ENCODE results near the gene URB2. TPM values are rescaled to one million over a fixed set of nuclear protein-coding genes. Genes with fewer than 3 reads are reported as not detected.

The URB2 gene
- total RNA-seq, 1 experiment from 2014 or later = 20.4 TPM

GRCh38 chr1:229599218-229599954 lies 26.7 kb upstream of the URB2 start:
- CTCF ChIA-PET = no interaction called here
- RAD21 ChIA-PET (ENCODE audit: low non-redundant PET in 1 of 2, low total read pairs in 2 of 2, uncharacterized antibody in 2 of 2, unreplicated experiment in 2 of 2) = no interaction called here
- Histone ChIP-seq H3K4me2 (ENCODE audit: low read length) (no peak overlapping the region), H3K27me3 (ENCODE audit: insufficient read depth, low read length) (no peaks in the 10 kb centered on the region), H2AFZ (ENCODE audit: low read depth, low read length, poor library complexity, severe bottlenecking) (no peak overlapping the region), H3K9ac (ENCODE audit: low read length) (no peak overlapping the region), H3K36me3 (ENCODE audit: control insufficient read depth in 1 of 2, insufficient read depth in 2 of 2, low read length in 2 of 2) (peaks cover 15 to 26% of the 10 kb centered on the region in 2 experiments; a peak in 3 of 4 replicates), H4K20me1 (ENCODE audit: insufficient read depth) (no peaks in the 10 kb centered on the region; the same call in 1 of the 2 replicates), H3K27ac (ENCODE audit: low read depth, low read length) (no peak overlapping the region), H3K4me1 (ENCODE audit: control insufficient read depth in 1 of 2, insufficient read depth in 2 of 2, low read length in 2 of 2) (no peaks in the 10 kb centered on the region), H3K4me3 (replicated peaks in 1 of 2; ENCODE audit: low read depth in 1 of 2, low read length in 2 of 2) (no peak overlapping the region), H3K79me2 (ENCODE audit: insufficient read depth, low read length) (peaks cover 14% of the 10 kb centered on the region), H3K9me3 (ENCODE audit: control insufficient read depth in 1 of 2, insufficient read depth in 1 of 2, low read depth in 1 of 2, low read length in 2 of 2) (no peaks in the 10 kb centered on the region), H3K9me2 (ENCODE audit: insufficient read depth) (no peaks in the 10 kb centered on the region)
- ATAC-seq (no peak), DNase-seq (ENCODE audit: low read depth, low spot score) (no peak)
- BruUV-seq (replicated peaks) = no TSS peak
- intact Hi-C loops (cut with micrococcal nuclease) = no loop called here
- TF ChIP-seq MAX (IDR thresholded peaks at IDR 0.05) (no peak), TCF7L2 (IDR thresholded peaks at IDR 0.05; ENCODE audit: borderline replicate concordance, extremely low read depth, insufficient read depth, insufficient read length) (no peak), CEBPB (IDR thresholded peaks at IDR 0.05; ENCODE audit: low read depth) (no peak), EGR1 (IDR thresholded peaks at IDR 0.05; ENCODE audit: low read depth) (no peak), SP1 (IDR thresholded peaks at IDR 0.05; ENCODE audit: low read depth) (no peak), FOSL1 (IDR thresholded peaks at IDR 0.05; ENCODE audit: low read depth) (no peak), CBX3 (IDR thresholded peaks at IDR 0.05; ENCODE audit: low read depth) (no peak), ZNF274 (IDR thresholded peaks at IDR 0.05; ENCODE audit: low read depth, low read length) (no peak), EZH2 (IDR thresholded peaks at IDR 0.05) (no peak)
- TF ChIP-seq, protein P1, sequence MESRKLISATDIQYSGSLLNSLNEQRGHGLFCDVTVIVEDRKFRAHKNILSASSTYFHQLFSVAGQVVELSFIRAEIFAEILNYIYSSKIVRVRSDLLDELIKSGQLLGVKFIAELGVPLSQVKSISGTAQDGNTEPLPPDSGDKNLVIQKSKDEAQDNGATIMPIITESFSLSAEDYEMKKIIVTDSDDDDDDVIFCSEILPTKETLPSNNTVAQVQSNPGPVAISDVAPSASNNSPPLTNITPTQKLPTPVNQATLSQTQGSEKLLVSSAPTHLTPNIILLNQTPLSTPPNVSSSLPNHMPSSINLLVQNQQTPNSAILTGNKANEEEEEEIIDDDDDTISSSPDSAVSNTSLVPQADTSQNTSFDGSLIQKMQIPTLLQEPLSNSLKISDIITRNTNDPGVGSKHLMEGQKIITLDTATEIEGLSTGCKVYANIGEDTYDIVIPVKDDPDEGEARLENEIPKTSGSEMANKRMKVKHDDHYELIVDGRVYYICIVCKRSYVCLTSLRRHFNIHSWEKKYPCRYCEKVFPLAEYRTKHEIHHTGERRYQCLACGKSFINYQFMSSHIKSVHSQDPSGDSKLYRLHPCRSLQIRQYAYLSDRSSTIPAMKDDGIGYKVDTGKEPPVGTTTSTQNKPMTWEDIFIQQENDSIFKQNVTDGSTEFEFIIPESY (IDR thresholded peaks at IDR 0.05; ENCODE audit: extremely low read depth, insufficient replicate concordance, low read length) = no peak
- TF ChIP-seq, protein P2, sequence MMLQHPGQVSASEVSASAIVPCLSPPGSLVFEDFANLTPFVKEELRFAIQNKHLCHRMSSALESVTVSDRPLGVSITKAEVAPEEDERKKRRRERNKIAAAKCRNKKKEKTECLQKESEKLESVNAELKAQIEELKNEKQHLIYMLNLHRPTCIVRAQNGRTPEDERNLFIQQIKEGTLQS (IDR thresholded peaks at IDR 0.05) = no peak
- TF ChIP-seq, protein P3, sequence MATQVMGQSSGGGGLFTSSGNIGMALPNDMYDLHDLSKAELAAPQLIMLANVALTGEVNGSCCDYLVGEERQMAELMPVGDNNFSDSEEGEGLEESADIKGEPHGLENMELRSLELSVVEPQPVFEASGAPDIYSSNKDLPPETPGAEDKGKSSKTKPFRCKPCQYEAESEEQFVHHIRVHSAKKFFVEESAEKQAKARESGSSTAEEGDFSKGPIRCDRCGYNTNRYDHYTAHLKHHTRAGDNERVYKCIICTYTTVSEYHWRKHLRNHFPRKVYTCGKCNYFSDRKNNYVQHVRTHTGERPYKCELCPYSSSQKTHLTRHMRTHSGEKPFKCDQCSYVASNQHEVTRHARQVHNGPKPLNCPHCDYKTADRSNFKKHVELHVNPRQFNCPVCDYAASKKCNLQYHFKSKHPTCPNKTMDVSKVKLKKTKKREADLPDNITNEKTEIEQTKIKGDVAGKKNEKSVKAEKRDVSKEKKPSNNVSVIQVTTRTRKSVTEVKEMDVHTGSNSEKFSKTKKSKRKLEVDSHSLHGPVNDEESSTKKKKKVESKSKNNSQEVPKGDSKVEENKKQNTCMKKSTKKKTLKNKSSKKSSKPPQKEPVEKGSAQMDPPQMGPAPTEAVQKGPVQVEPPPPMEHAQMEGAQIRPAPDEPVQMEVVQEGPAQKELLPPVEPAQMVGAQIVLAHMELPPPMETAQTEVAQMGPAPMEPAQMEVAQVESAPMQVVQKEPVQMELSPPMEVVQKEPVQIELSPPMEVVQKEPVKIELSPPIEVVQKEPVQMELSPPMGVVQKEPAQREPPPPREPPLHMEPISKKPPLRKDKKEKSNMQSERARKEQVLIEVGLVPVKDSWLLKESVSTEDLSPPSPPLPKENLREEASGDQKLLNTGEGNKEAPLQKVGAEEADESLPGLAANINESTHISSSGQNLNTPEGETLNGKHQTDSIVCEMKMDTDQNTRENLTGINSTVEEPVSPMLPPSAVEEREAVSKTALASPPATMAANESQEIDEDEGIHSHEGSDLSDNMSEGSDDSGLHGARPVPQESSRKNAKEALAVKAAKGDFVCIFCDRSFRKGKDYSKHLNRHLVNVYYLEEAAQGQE (IDR thresholded peaks at IDR 0.05; ENCODE audit: low read depth) = no peak
- POLR2A ChIA-PET = no interaction called here
